SU-DHL-6 (cell line): Measurements from ENCODE around the gene COX6B2.

Experiments
- H2AFZ ChIP-seq: fragments of 200-600 bp; sonication (generic); 2 replicates; pipeline ENCODE4 v1.6.1; 2014; ENCODE audit warnings: low read depth, mild to moderate bottlenecking, moderate library complexity, mixed read lengths, antibody characterized with exemption, low read length; ENCODE audit not compliant: severe bottlenecking
- H3F3A ChIP-seq: fragments of 200-600 bp; shearing (Covaris generic); 2 replicates; pipeline ENCODE4 v1.6.0; 2016; ENCODE audit warnings: antibody characterized with exemption, mild to moderate bottlenecking; ENCODE audit not compliant: insufficient read depth
- H3K27ac ChIP-seq: fragments of 200-600 bp; sonication (generic); 2 replicates; pipeline ENCODE4 v1.5.1; 2016; ENCODE audit warnings: low read depth, mild to moderate bottlenecking, low read length, moderate library complexity, mixed read lengths
- H3K27me3 ChIP-seq: fragments of 200-600 bp; sonication (generic), shearing (Covaris generic); 2 replicates; pipeline ENCODE4 v1.6.0; 2014; ENCODE audit warnings: mild to moderate bottlenecking, low read length
- H3K36me3 ChIP-seq: fragments of 200-600 bp; sonication (generic); 2 replicates; pipeline ENCODE4 v1.6.1; 2014; ENCODE audit warnings: mild to moderate bottlenecking, low read length, mixed read lengths
- H3K4me2 ChIP-seq: fragments of 300-600, 200-600 bp; shearing (Covaris generic), sonication (generic); 2 replicates; pipeline ENCODE4 v1.6.0; 2014; ENCODE audit warnings: low read length, low read depth, mild to moderate bottlenecking; ENCODE audit not compliant: poor library complexity, severe bottlenecking
- H3K4me3 ChIP-seq: fragments of 200-600 bp; sonication (generic); 2 replicates; pipeline ENCODE4 v1.5.1; 2014; ENCODE audit warnings: antibody characterized with exemption, low read length, mild to moderate bottlenecking, mixed read lengths; ENCODE audit not compliant: insufficient read depth, poor library complexity, severe bottlenecking
- H3K79me2 ChIP-seq: fragments of 200-600 bp; sonication (generic); 2 replicates; pipeline ENCODE4 v1.6.1; 2014; ENCODE audit warnings: mild to moderate bottlenecking, low read length, moderate library complexity; ENCODE audit not compliant: insufficient read depth
- H3K9ac ChIP-seq: fragments of 200-600 bp; sonication (generic); 2 replicates; pipeline ENCODE4 v1.7.0; 2014; ENCODE audit warnings: mild to moderate bottlenecking, low read length
- H3K9me2 ChIP-seq: fragments of 200-600 bp; sonication (generic); replicated peaks from 2 replicates; pipeline ENCODE4 v1.6.1; 2014; ENCODE audit warnings: low read length; ENCODE audit not compliant: insufficient read depth
- H3K9me3 ChIP-seq: fragments of 200-600 bp; sonication (generic); 2 replicates; pipeline ENCODE4 v1.6.1; 2014; ENCODE audit warnings: low read length, mixed read lengths; ENCODE audit not compliant: insufficient read depth
- H4K20me1 ChIP-seq: fragments of 200-600 bp; sonication (generic); 2 replicates; pipeline ENCODE4 v1.6.1; 2014; ENCODE audit warnings: low read depth, mild to moderate bottlenecking, antibody characterized with exemption, low read length, moderate library complexity, mixed read lengths
- EZH2phosphoT487 ChIP-seq: fragments of 200-600 bp; sonication (generic), shearing (Covaris generic); conservative IDR thresholded peaks from 2 replicates; pipeline ENCODE4 v1.6.1; 2018; ENCODE audit warnings: mild to moderate bottlenecking, antibody characterized with exemption, low read length, moderate library complexity, mixed read lengths
- TF ChIP-seq, protein P1 (sequence below): fragments of 200-600 bp; sonication (generic); IDR thresholded peaks from one replicate; pipeline ENCODE4 v1.5.1; 2017; ENCODE audit warnings: antibody characterized with exemption, mild to moderate bottlenecking, low read length, moderate library complexity; ENCODE audit not compliant: insufficient read depth, poor library complexity, severe bottlenecking

Gene COX6B2

DNA sequence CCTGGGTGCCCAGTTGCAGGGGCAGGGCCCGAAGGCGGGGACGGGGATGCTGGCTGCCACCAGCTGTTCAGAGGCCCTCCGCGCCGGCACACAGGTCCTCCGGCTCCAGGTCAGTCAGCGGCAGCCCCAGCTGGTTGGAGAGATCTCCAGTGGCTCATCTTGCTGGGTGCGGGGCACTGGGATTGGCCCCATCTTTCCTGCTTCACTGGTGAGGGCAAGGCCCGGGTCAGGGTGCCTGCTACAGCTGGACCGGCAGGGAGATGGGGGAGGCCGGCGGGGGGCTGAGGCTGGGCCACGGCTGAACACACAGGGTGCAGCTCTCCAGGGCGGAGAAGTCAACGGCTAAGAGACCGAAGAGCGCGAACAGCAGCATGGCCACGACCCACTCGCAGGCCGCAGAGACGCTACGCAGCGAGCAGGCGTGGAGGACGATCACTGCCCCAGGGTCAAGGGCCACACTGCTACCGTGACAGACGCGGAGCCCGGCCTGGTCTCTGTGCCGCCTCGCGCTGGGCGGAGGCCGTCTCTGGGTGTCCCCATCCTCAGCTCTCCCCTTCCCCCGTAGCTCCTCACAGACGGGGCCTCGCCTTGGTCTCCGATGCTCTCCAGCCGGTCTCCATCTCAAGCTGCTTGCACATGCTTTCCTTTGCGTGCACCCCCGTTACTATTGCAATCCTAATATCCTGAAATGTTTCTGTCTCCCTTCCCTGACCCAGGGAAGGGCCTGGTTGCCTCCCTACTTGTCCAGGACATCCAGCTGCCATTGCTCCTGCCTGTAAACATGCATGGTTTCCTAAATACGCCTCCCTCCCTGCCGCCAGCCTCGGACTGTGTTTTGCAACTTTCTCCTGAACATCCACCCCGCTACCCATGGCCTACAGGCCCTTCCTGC, 41.7 kb downstream of the COX6B2 start:
- no peaks in the 10 kb centered on the region for H3K79me2 ChIP-seq
- H3K9me3 ChIP-seq, result no peaks in the 10 kb centered on the region
- no peak overlapping the region for H2AFZ ChIP-seq
- no peak overlapping the region for H3K4me2 ChIP-seq
- H4K20me1 ChIP-seq, result no peaks in the 10 kb centered on the region
- no peaks in the 10 kb centered on the region for H3F3A ChIP-seq
- H3K4me3 ChIP-seq, result no peak overlapping the region
- TF ChIP-seq EZH2phosphoT487, result no peak
- TF ChIP-seq, protein P1, sequence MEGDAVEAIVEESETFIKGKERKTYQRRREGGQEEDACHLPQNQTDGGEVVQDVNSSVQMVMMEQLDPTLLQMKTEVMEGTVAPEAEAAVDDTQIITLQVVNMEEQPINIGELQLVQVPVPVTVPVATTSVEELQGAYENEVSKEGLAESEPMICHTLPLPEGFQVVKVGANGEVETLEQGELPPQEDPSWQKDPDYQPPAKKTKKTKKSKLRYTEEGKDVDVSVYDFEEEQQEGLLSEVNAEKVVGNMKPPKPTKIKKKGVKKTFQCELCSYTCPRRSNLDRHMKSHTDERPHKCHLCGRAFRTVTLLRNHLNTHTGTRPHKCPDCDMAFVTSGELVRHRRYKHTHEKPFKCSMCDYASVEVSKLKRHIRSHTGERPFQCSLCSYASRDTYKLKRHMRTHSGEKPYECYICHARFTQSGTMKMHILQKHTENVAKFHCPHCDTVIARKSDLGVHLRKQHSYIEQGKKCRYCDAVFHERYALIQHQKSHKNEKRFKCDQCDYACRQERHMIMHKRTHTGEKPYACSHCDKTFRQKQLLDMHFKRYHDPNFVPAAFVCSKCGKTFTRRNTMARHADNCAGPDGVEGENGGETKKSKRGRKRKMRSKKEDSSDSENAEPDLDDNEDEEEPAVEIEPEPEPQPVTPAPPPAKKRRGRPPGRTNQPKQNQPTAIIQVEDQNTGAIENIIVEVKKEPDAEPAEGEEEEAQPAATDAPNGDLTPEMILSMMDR, result no peak
- H3K9ac ChIP-seq, result no peak overlapping the region
- no peaks in the 10 kb centered on the region for H3K9me2 ChIP-seq
- no peaks in the 10 kb centered on the region for H3K36me3 ChIP-seq
- H3K27ac ChIP-seq, result no peak overlapping the region
- H3K27me3 ChIP-seq, result no peaks in the 10 kb centered on the region

DNA sequence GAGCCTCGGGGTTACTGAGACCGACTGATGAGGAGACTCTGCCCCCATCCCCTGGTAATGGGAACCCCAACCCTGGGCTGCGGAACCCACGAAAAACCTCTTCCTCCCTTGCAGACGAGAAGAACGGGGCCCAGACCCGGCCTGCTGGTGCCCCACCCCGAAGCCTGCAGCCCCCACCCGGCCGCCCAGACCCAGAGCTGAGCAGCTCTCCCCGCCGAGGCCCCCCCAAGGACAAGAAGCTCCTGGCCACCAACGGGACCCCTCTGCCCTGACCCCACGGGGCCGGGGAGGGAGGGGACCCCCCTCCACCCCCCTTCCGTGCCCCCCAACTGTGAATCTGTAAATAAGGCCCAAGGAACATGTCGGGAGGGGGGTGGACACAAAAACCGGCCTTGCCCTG, 42.7 kb downstream of the COX6B2 start:
- H4K20me1 ChIP-seq, result no peaks in the 10 kb centered on the region
- TF ChIP-seq, protein P1, result no peak
- no peak for TF ChIP-seq EZH2phosphoT487
- H3K27ac ChIP-seq, result no peak overlapping the region
- no peaks in the 10 kb centered on the region for H3K9me3 ChIP-seq
- no peaks in the 10 kb centered on the region for H3K79me2 ChIP-seq
- H3K9ac ChIP-seq, result no peak overlapping the region
- H3K9me2 ChIP-seq, result no peaks in the 10 kb centered on the region
- H2AFZ ChIP-seq, result no peak overlapping the region
- H3K27me3 ChIP-seq, result no peaks in the 10 kb centered on the region
- no peaks in the 10 kb centered on the region for H3F3A ChIP-seq
- no peaks in the 10 kb centered on the region for H3K36me3 ChIP-seq
- no peak overlapping the region for H3K4me2 ChIP-seq
- no peak overlapping the region for H3K4me3 ChIP-seq

DNA sequence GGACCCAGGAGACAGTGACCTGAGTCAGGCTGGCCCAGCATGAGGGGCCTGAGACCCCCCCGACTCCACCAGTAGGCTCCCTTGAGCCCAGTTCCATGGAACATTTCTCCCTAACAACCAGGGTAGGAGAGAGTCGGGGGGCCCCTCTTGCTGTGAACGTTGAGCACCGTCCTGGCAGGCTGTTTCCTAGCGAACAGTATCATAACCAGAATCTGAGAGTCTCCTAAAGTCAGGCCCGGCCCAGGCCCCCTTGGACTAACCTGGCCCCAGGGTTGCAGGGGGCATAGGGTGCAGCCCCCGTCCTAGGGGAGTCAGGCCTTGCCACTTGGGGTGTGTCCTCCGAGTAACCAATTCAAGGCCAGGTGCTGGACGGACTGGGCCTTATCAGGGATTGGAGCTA, 43.1 kb downstream of the COX6B2 start:
- Histone ChIP-seq H2AFZ (no peak overlapping the region), H3K9me3 (no peaks in the 10 kb centered on the region)

More for the DNA sequence above, 43.1 kb downstream of the COX6B2 start:
- Histone ChIP-seq H3K36me3 (no peaks in the 10 kb centered on the region), H3K27ac (no peak overlapping the region), H4K20me1 (no peaks in the 10 kb centered on the region), H3K27me3 (no peaks in the 10 kb centered on the region), H3K4me3 (no peak overlapping the region), H3K79me2 (no peaks in the 10 kb centered on the region), H3F3A (no peaks in the 10 kb centered on the region), H3K9ac (no peak overlapping the region), H3K4me2 (no peak overlapping the region), H3K9me2 (no peaks in the 10 kb centered on the region)
- no peak for TF ChIP-seq EZH2phosphoT487
- TF ChIP-seq, protein P1, result no peak
